ENCODE results near the gene MEGF11.

DNA sequence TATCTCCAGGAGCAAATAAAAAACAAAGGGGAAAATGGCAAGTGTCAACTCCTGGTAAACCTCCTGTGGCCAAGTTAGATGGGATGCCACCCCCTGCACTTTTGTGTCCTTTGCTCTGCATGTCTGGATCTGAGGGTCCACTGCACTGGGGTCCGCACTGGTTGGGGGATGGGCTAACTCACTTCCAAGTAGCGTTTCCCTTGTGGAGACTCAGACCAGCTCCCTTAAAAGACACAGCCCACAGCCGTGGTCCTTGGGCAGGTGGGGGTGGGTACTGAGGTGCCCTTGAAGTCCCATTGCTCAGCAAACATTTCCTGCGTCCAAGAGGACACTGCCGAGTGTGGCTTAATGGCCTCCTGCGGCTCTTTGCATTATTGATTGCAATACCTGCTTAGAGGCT is 188.2 kb downstream of the MEGF11 start:
- TF ChIP-seq CTCF (IDR thresholded peaks at IDR 0.05) = no peak
- no peak for TF ChIP-seq MYC (IDR thresholded peaks at IDR 0.05; ENCODE audit: borderline replicate concordance, low read length)
- no peak for TF ChIP-seq CEBPB (IDR thresholded peaks at IDR 0.05)
- TF ChIP-seq ESRRA (IDR thresholded peaks at IDR 0.05; ENCODE audit: borderline replicate concordance, low read length) = no peak
- TF ChIP-seq EP300 (IDR thresholded peaks at IDR 0.05) = no peak
- no peak for TF ChIP-seq SMC3 (IDR thresholded peaks at IDR 0.05)
